Measurements from ENCODE around the gene ARFGAP3.

The ARFGAP3 gene

GRCh38 chr22:42820045-42820763 is 36.9 kb downstream of the ARFGAP3 start:
- DNase-seq (ENCODE audit: low read depth in 2 of 2), result no peak

GRCh38 chr22:42819412-42820044 is 37.5 kb downstream of the ARFGAP3 start:
- DNase-seq (ENCODE audit: low read depth in 2 of 2), result no peak

- DNase-seq (ENCODE audit: low read depth in 2 of 2), result no peak
Observed at GRCh38 chr22:42817556-42817955, 39.5 kb downstream of the ARFGAP3 start.

- no peak for DNase-seq (ENCODE audit: low read depth in 2 of 2)
Observed at GRCh38 chr22:42816336-42816735, 40.7 kb downstream of the ARFGAP3 start.

- DNase-seq (ENCODE audit: low read depth in 2 of 2), result no peak
Observed at GRCh38 chr22:42814616-42815015, 42.5 kb downstream of the ARFGAP3 start.

- no peak for DNase-seq (ENCODE audit: low read depth in 2 of 2)
Observed at GRCh38 chr22:42814215-42814614, 42.9 kb downstream of the ARFGAP3 start.

GRCh38 chr22:42813501-42813900 is 43.6 kb downstream of the ARFGAP3 start:
- DNase-seq (ENCODE audit: low read depth in 2 of 2), result no peak

- DNase-seq (ENCODE audit: low read depth in 2 of 2), result no peak
Observed at GRCh38 chr22:42811459-42811858, 45.6 kb downstream of the ARFGAP3 start.

GRCh38 chr22:42808521-42808920 is 48.6 kb downstream of the ARFGAP3 start:
- DNase-seq (ENCODE audit: low read depth in 2 of 2), result no peak

- DNase-seq (ENCODE audit: low read depth in 2 of 2), result no peak
Observed at GRCh38 chr22:42807185-42807584, 49.9 kb downstream of the ARFGAP3 start.

GRCh38 chr22:42805998-42806830 is 50.9 kb downstream of the ARFGAP3 start:
- no peak for DNase-seq (ENCODE audit: low read depth in 2 of 2)

GRCh38 chr22:42805016-42805997 is 51.8 kb downstream of the ARFGAP3 start:
- DNase-seq (ENCODE audit: low read depth in 2 of 2), result no peak

GRCh38 chr22:42803389-42803788 is 53.7 kb downstream of the ARFGAP3 start:
- no peak for DNase-seq (ENCODE audit: low read depth in 2 of 2)

GRCh38 chr22:42801252-42802080 is 55.6 kb downstream of the ARFGAP3 start:
- DNase-seq (ENCODE audit: low read depth in 2 of 2), result no peak

- no peak for DNase-seq (ENCODE audit: low read depth in 2 of 2)
Observed at GRCh38 chr22:42800451-42801251, 56.4 kb downstream of the ARFGAP3 start.

- DNase-seq (ENCODE audit: low read depth in 2 of 2), result no peak
Observed at GRCh38 chr22:42799461-42800405, 57.3 kb downstream of the ARFGAP3 start.

- DNase-seq (ENCODE audit: low read depth in 2 of 2), result no peak
Observed at GRCh38 chr22:42799061-42799460, 58.0 kb downstream of the ARFGAP3 start.

- DNase-seq (ENCODE audit: low read depth in 2 of 2), result no peak
Observed at GRCh38 chr22:42797011-42797410, 60.1 kb downstream of the ARFGAP3 start.

GRCh38 chr22:42796081-42796480 is 61.0 kb downstream of the ARFGAP3 start:
- DNase-seq (ENCODE audit: low read depth in 2 of 2), result no peak

Measured in stimulated activated CD8-positive, alpha-beta memory T cell treated with anti-CD3 and anti-CD28 coated beads, Interleukin-2, amount 100 ng/mL, for 48 hours (primary cell).